ENCODE measurements around the gene VPS25. TPM values are rescaled to one million over a fixed set of nuclear protein-coding genes. Genes with fewer than 3 reads are reported as not detected.

VPS25 gene
- total RNA-seq, 2 experiments from 2014 or later, result 62.8 to 77.8 TPM

GRCh38 chr17:42809250-42809649, 36.0 kb downstream of the VPS25 start:
- H3K36me3 Mint-ChIP-seq, result peaks cover 32% of the 10 kb centered on the region
- H3K9me3 Mint-ChIP-seq (ENCODE audit: low read depth), result no peaks in the 10 kb centered on the region
- ATAC-seq (no peak), DNase-seq (no peak)
- H3K27ac Mint-ChIP-seq, result no peak overlapping the region
- H3K4me1 Mint-ChIP-seq, result no peaks in the 10 kb centered on the region
- CTCF ChIA-PET, result interaction anchor here (0.8 to 1.9 kb wide), 3 partner anchors 14 to 34 kb away, joined by 3 to 6 read pairs (median 3); partner anchors contain the start of gene BECN1
- no peaks in the 10 kb centered on the region for H3K27me3 Mint-ChIP-seq
- no peak overlapping the region for H3K4me3 Mint-ChIP-seq

- Mint-ChIP-seq H3K4me1 (no peaks in the 10 kb centered on the region), H3K4me3 (no peak overlapping the region), H3K36me3 (peaks cover 63% of the 10 kb centered on the region), H3K27ac (no peak overlapping the region), H3K27me3 (no peaks in the 10 kb centered on the region), H3K9me3 (ENCODE audit: low read depth) (no peaks in the 10 kb centered on the region)
- DNase-seq (no peak), ATAC-seq (no peak)
- CTCF ChIA-PET, result interaction anchor here (1.8 kb wide), 1 partner anchor 9 kb away, joined by 9 read pairs; the partner anchor contains the start of gene BECN1
Observed at GRCh38 chr17:42814633-42815399, 41.6 kb downstream of the VPS25 start.

- H3K36me3 Mint-ChIP-seq, result peaks cover 64% of the 10 kb centered on the region
- no peak overlapping the region for H3K4me3 Mint-ChIP-seq
- no peaks in the 10 kb centered on the region for H3K27me3 Mint-ChIP-seq
- peaks cover 19% of the 10 kb centered on the region for H3K4me1 Mint-ChIP-seq
- DNase-seq (no peak), ATAC-seq (no peak)
- no peaks in the 10 kb centered on the region for H3K9me3 Mint-ChIP-seq (ENCODE audit: low read depth)
- CTCF ChIA-PET, result interaction anchor here (0.5 to 1.2 kb wide), 4 partner anchors 9 to 240 kb away, joined by 3 to 4 read pairs (median 3); partner anchors contain the start of genes PSMC3IP and PSME3
- no peak overlapping the region for H3K27ac Mint-ChIP-seq
Observed at GRCh38 chr17:42817866-42818265, 44.6 kb downstream of the VPS25 start.

GRCh38 chr17:42818379-42818778, 45.1 kb downstream of the VPS25 start:
- H3K4me3 Mint-ChIP-seq, result no peak overlapping the region
- CTCF ChIA-PET, result interaction anchor here (0.5 to 1.2 kb wide), 5 partner anchors 8 to 241 kb away, joined by 3 to 4 read pairs (median 3); partner anchors contain the start of genes PSMC3IP and PSME3
- H3K9me3 Mint-ChIP-seq (ENCODE audit: low read depth), result no peaks in the 10 kb centered on the region
- peak overlapping the region; percentile 11 for H3K27ac Mint-ChIP-seq
- H3K4me1 Mint-ChIP-seq, result peaks cover 22% of the 10 kb centered on the region
- H3K36me3 Mint-ChIP-seq, result peaks cover 64% of the 10 kb centered on the region
- ATAC-seq (no peak), DNase-seq (no peak)
- no peaks in the 10 kb centered on the region for H3K27me3 Mint-ChIP-seq

GRCh38 chr17:42819939-42820535, 46.8 kb downstream of the VPS25 start:
- CTCF ChIA-PET, result interaction anchor here (0.9 to 2.8 kb wide), 8 partner anchors 13 to 242 kb away, joined by 3 to 24 read pairs (median 4); partner anchors contain the start of genes CNTD1, COA3 and PSME3
- peak; percentile 81 for DNase-seq
- Mint-ChIP-seq H3K27me3 (no peaks in the 10 kb centered on the region), H3K4me1 (peaks cover 33% of the 10 kb centered on the region), H3K4me3 (no peak overlapping the region), H3K36me3 (peaks cover 53% of the 10 kb centered on the region), H3K9me3 (ENCODE audit: low read depth) (no peaks in the 10 kb centered on the region), H3K27ac (no peak overlapping the region)
- peak; percentile 35 for ATAC-seq

- Mint-ChIP-seq H3K9me3 (ENCODE audit: low read depth) (no peaks in the 10 kb centered on the region), H3K36me3 (peaks cover 44% of the 10 kb centered on the region), H3K4me3 (no peak overlapping the region), H3K27ac (no peak overlapping the region), H3K4me1 (peaks cover 36% of the 10 kb centered on the region), H3K27me3 (no peaks in the 10 kb centered on the region)
- DNase-seq, result no peak
- no peak for ATAC-seq
- CTCF ChIA-PET, result interaction anchor here (0.9 to 2.8 kb wide), 5 partner anchors 12 to 177 kb away, joined by 3 to 24 read pairs (median 6); partner anchors contain the start of genes CNTD1, COA3, PSME3 and RPL27
Observed at GRCh38 chr17:42821176-42821575, 47.9 kb downstream of the VPS25 start.

- ATAC-seq, result no peak
- Mint-ChIP-seq H3K4me3 (no peak overlapping the region), H3K9me3 (ENCODE audit: low read depth) (no peaks in the 10 kb centered on the region), H3K4me1 (peaks cover 32% of the 10 kb centered on the region), H3K27ac (no peak overlapping the region), H3K36me3 (peaks cover 3% of the 10 kb centered on the region), H3K27me3 (peaks cover 12% of the 10 kb centered on the region)
- no peak for DNase-seq
- CTCF ChIA-PET, result interaction anchor here (1.0 kb wide), 1 partner anchor 171 kb away, joined by 3 read pairs; the partner anchor contains the start of gene RPL27
Observed at GRCh38 chr17:42827472-42827871, 54.2 kb downstream of the VPS25 start.

Small RNA genes within 50 kb of the gene (microRNA-seq; reads per million reads assigned to microRNA genes)
- 2.1 reads per million for gene MIR6781

Other genes starting within 250 kb of the VPS25 start
- 10 to 100 TPM; 18.2 to 19.4 TPM for gene NAGLU, start 237.2 kb upstream of the VPS25 start, total RNA-seq
- gene HSD17B1, start 220.5 kb upstream of the VPS25 start, total RNA-seq, result 1 to 10 TPM in 1 of 2 experiments, under 1 TPM in 1; 0.70 to 1.1 TPM
- gene COASY, start 211.3 kb upstream of the VPS25 start, total RNA-seq, result 100 to 1,000 TPM in 1 of 2 experiments, 10 to 100 TPM in 1; 95.9 to 108 TPM
- gene MLX, start 206.3 kb upstream of the VPS25 start, total RNA-seq, result 10 to 100 TPM; 54.8 to 60.4 TPM
- 10 to 100 TPM; 24.4 to 25.5 TPM for gene PSMC3IP, start 195.7 kb upstream of the VPS25 start, total RNA-seq
- gene RETREG3, start 164.1 kb upstream of the VPS25 start, total RNA-seq, result 10 to 100 TPM; 46.7 to 54.2 TPM
- gene TUBG1, start 163.8 kb upstream of the VPS25 start, total RNA-seq, result 100 to 1,000 TPM in 1 of 2 experiments, 10 to 100 TPM in 1; 92.3 to 103 TPM
- gene TUBG2, start 114.2 kb upstream of the VPS25 start, total RNA-seq, result 10 to 100 TPM; 13.5 to 14.6 TPM
- 1 to 10 TPM; 1.3 to 1.4 TPM for gene PLEKHH3, start 96.5 kb upstream of the VPS25 start, total RNA-seq
- under 1 TPM in 1 of 2 experiments, not detected in 1; 0.45 TPM for gene CCR10, start 91.6 kb upstream of the VPS25 start, total RNA-seq
- 1 to 10 TPM in 1 of 2 experiments, under 1 TPM in 1; 0.61 to 1.9 TPM for gene CNTNAP1, start 90.9 kb upstream of the VPS25 start, total RNA-seq
- 10 to 100 TPM; 39.9 to 46.5 TPM for gene EZH1, start 28.4 kb upstream of the VPS25 start, total RNA-seq
- not detected for gene RAMP2, start 12.2 kb upstream of the VPS25 start, total RNA-seq
- gene WNK4, start 7.2 kb downstream of the VPS25 start, total RNA-seq, result under 1 TPM; 0.20 to 0.59 TPM
- 10 to 100 TPM; 43.7 to 48.2 TPM for gene COA3, start 25.3 kb downstream of the VPS25 start, total RNA-seq
- not detected for gene CNTD1, start 25.4 kb downstream of the VPS25 start, total RNA-seq
- 10 to 100 TPM; 94.7 to 99.8 TPM for gene BECN1, start 50.8 kb downstream of the VPS25 start, total RNA-seq
- gene PSME3, start 59.9 kb downstream of the VPS25 start, total RNA-seq, result 100 to 1,000 TPM; 123 to 166 TPM
- 1 to 10 TPM; 1.8 to 2.4 TPM for gene AOC2, start 71.1 kb downstream of the VPS25 start, total RNA-seq
- gene AOC3, start 77.8 kb downstream of the VPS25 start, total RNA-seq, result 1 to 10 TPM; 1.1 to 1.5 TPM
- not detected for gene G6PC1, start 127.3 kb downstream of the VPS25 start, total RNA-seq
- gene AARSD1, start 191.0 kb downstream of the VPS25 start, total RNA-seq, result 10 to 100 TPM; 34.1 to 41.9 TPM
- under 1 TPM in 1 of 2 experiments, not detected in 1; 0.30 TPM for gene PTGES3L, start 206.6 kb downstream of the VPS25 start, total RNA-seq
- 10 to 100 TPM; 16.9 to 17.4 TPM for gene RUNDC1, start 207.1 kb downstream of the VPS25 start, total RNA-seq
- 100 to 1,000 TPM; 889 to 934 TPM for gene RPL27, start 225.0 kb downstream of the VPS25 start, total RNA-seq
- 100 to 1,000 TPM; 125 to 175 TPM for gene IFI35, start 233.3 kb downstream of the VPS25 start, total RNA-seq
- gene VAT1, start 248.9 kb downstream of the VPS25 start, total RNA-seq, result 10 to 100 TPM; 10.7 to 16.8 TPM

All from activated CD8-positive, alpha-beta memory T cell treated with anti-CD3 and anti-CD28 coated beads, Interleukin-2, amount 10 ng/mL, durations not matched to agents 7 days and 5 days (primary cell).